ENCODE data around the gene GUCY2C.

The GUCY2C gene

GRCh38 chr12:14621826-14622225 is 74.6 kb downstream of the GUCY2C start:
- DNase-seq (ENCODE audit: low spot score): no peak

GRCh38 chr12:14619741-14620501 is 76.5 kb downstream of the GUCY2C start:
- DNase-seq (ENCODE audit: low spot score): no peak

GRCh38 chr12:14618983-14619382 is 77.4 kb downstream of the GUCY2C start:
- DNase-seq (ENCODE audit: low spot score): peak; percentile 65

- peak; percentile 37 for DNase-seq (ENCODE audit: low spot score)
These were observed 81.7 kb downstream of the GUCY2C start for GRCh38 chr12:14614704-14615121.

GRCh38 chr12:14613718-14614117 is 82.7 kb downstream of the GUCY2C start:
- DNase-seq (ENCODE audit: low spot score): peak; percentile 57

- peak; percentile 19 for DNase-seq (ENCODE audit: low spot score)
These were observed 83.4 kb downstream of the GUCY2C start for GRCh38 chr12:14612898-14613445.

GRCh38 chr12:14612250-14612649 is 84.1 kb downstream of the GUCY2C start:
- no peak for DNase-seq (ENCODE audit: low spot score)

- no peak for DNase-seq (ENCODE audit: low spot score)
These were observed 84.7 kb downstream of the GUCY2C start for GRCh38 chr12:14611640-14612203.

- DNase-seq (ENCODE audit: low spot score): no peak
These were observed 88.8 kb downstream of the GUCY2C start for GRCh38 chr12:14607568-14607967.

GRCh38 chr12:14605401-14605989 is 90.9 kb downstream of the GUCY2C start:
- DNase-seq (ENCODE audit: low spot score): no peak

- DNase-seq (ENCODE audit: low spot score): no peak
These were observed 94.5 kb downstream of the GUCY2C start for GRCh38 chr12:14601692-14602478.

- DNase-seq (ENCODE audit: low spot score): no peak
These were observed 98.9 kb downstream of the GUCY2C start for GRCh38 chr12:14597480-14597879.

- DNase-seq (ENCODE audit: low spot score): no peak
These were observed 104.7 kb downstream of the GUCY2C start for GRCh38 chr12:14591719-14592118.

GRCh38 chr12:14589169-14590004 is 107.0 kb downstream of the GUCY2C start:
- no peak for DNase-seq (ENCODE audit: low spot score)

GRCh38 chr12:14588571-14588970 is 107.8 kb downstream of the GUCY2C start:
- no peak for DNase-seq (ENCODE audit: low spot score)

GRCh38 chr12:14578646-14579045 is 117.8 kb downstream of the GUCY2C start:
- no peak for DNase-seq (ENCODE audit: low spot score)

GRCh38 chr12:14577344-14577743 is 119.1 kb downstream of the GUCY2C start:
- no peak for DNase-seq (ENCODE audit: low spot score)

GRCh38 chr12:14576896-14577295 is 119.5 kb downstream of the GUCY2C start:
- no peak for DNase-seq (ENCODE audit: low spot score)

GRCh38 chr12:14575585-14575984 is 120.8 kb downstream of the GUCY2C start:
- DNase-seq (ENCODE audit: low spot score): no peak

GRCh38 chr12:14573118-14573517 is 123.3 kb downstream of the GUCY2C start:
- DNase-seq (ENCODE audit: low spot score): no peak

- no peak for DNase-seq (ENCODE audit: low spot score)
These were observed 124.0 kb downstream of the GUCY2C start for GRCh38 chr12:14572401-14572800.

Measured in pons (tissue), 1 donor.